Endothelial cell of umbilical vein (primary cell): Measurements from ENCODE around the gene ADPGK.

Source experiments
- CTCF ChIP-seq, 2 donors: IDR thresholded peaks; 1 replicate in 1 of 2; 2 replicates in 1 of 2; pipeline ENCODE4 v1.5.1; 2011; ENCODE audit warnings: low read length in 2 of 2, mild to moderate bottlenecking in 2 of 2, moderate library complexity in 2 of 2, control low read depth in 1 of 2, inconsistent platforms in 1 of 2, low read depth in 1 of 2; ENCODE audit not compliant: insufficient read depth in 1 of 2; ENCODE audit errors: extremely low read depth in 1 of 2
- EZH2 ChIP-seq: IDR thresholded peaks from 2 replicates; pipeline ENCODE4 v1.6.1; 2012; ENCODE audit warnings: borderline replicate concordance, low read depth, mild to moderate bottlenecking, moderate library complexity, low read length, inconsistent platforms; ENCODE audit not compliant: severe bottlenecking
- GATA2 ChIP-seq: IDR thresholded peaks from 2 replicates; pipeline ENCODE4 v1.7.0; 2011; ENCODE audit warnings: low read depth, mild to moderate bottlenecking, moderate library complexity, mixed read lengths, low read length; ENCODE audit not compliant: insufficient read length, insufficient read depth
- MAX ChIP-seq: IDR thresholded peaks from 2 replicates; pipeline ENCODE4 v1.6.1; 2011; ENCODE audit not compliant: insufficient read depth, insufficient read length
- MYC ChIP-seq: IDR thresholded peaks from one replicate; pipeline ENCODE4 v1.6.1; 2011; ENCODE audit warnings: mild to moderate bottlenecking, low read depth, low read length
- POLR2A ChIP-seq: IDR thresholded peaks from 2 replicates; pipeline ENCODE4 v1.6.1; 2012; ENCODE audit warnings: low read depth, mild to moderate bottlenecking, control low read depth, low read length
- POLR2AphosphoS5 ChIP-seq: IDR thresholded peaks from 2 replicates; pipeline ENCODE4 v1.6.1; 2012; ENCODE audit warnings: low read depth, mild to moderate bottlenecking, control low read depth, low read length, moderate library complexity; ENCODE audit not compliant: insufficient read depth

- TF ChIP-seq POLR2A (no peak), EZH2 (no peak), CTCF (IDR thresholded peaks at IDR 0.05; ENCODE audit: extremely low read depth in 1 of 2, insufficient read depth in 1 of 2, low read depth in 1 of 2, low read length in 2 of 2) (no peak), MYC (no peak), POLR2AphosphoS5 (no peak), GATA2 (no peak), MAX (no peak)
These were observed 2.7 kb upstream of the ADPGK start for GRCh38 chr15:72786242-72786641.
